SK-N-SH (cell line): Measurements from ENCODE around the gene UNC45A. TPM values are rescaled to one million over a fixed set of nuclear protein-coding genes. Genes with fewer than 3 reads are reported as not detected.

Experiments used
- CTCF ChIA-PET: fragments of 300-600, 350-600 bp; formaldehyde crosslinking; extraction: SDS; loops from one replicate; lab custom pipeline; 2021; lab: Yijun Ruan, JAX
- POLR2A ChIA-PET: fragments of 350-600 bp; sonication (Branson Sonifier 250); formaldehyde crosslinking; extraction: SDS; loops from one replicate; lab custom pipeline; 2020; ENCODE audit warnings: antibody characterized with exemption, inconsistent platforms; lab: Yijun Ruan, JAX
- DNase-seq: peaks from one replicate; pipeline ENCODE4 v3.0.0; 2012
- H2AFZ ChIP-seq: fragments of 200-600 bp; sonication (generic); 2 replicates; pipeline ENCODE4 v1.8.1; 2016; ENCODE audit warnings: antibody characterized with exemption, mild to moderate bottlenecking, low read depth
- H3F3A ChIP-seq: fragments of 200-600 bp; sonication (generic); replicated peaks from 2 replicates; pipeline ENCODE3; 2016; ENCODE audit warnings: antibody characterized with exemption, mild to moderate bottlenecking; ENCODE audit not compliant: insufficient read depth
- H3K27ac ChIP-seq, 2 experiments: fragments of 200-500 bp in 1 of 2; fragments of 200-600 bp in 1 of 2; sonication (Bioruptor generic) in 1 of 2; sonication (generic), shearing (Covaris generic) in 1 of 2; 2 replicates each; pipeline versions ENCODE4 v1.5.1 to v1.6.1; 2014 to 2016; ENCODE audit warnings: low read depth in 2 of 2, inconsistent platforms in 1 of 2, low read length in 1 of 2, mild to moderate bottlenecking in 1 of 2, mixed read lengths in 1 of 2
- H3K27me3 ChIP-seq: fragments of 200-600 bp; sonication (generic), shearing (Covaris generic); 2 replicates; pipeline ENCODE4 v1.6.1; 2016; ENCODE audit warnings: mixed run types; ENCODE audit not compliant: insufficient read depth
- H3K36me3 ChIP-seq, 2 experiments: fragments of 200-500 bp in 1 of 2; fragments of 200-600 bp in 1 of 2; sonication (Bioruptor generic) in 1 of 2; sonication (generic) in 1 of 2; replicated peaks in 1 of 2; 2 replicates each; pipeline versions ENCODE3 to v1.5.1; 2014 to 2016; ENCODE audit warnings: low read length in 1 of 2, mild to moderate bottlenecking in 1 of 2; ENCODE audit not compliant: insufficient read depth in 2 of 2, control insufficient read depth in 1 of 2
- H3K4me1 ChIP-seq, 2 experiments: fragments of 200-500 bp in 1 of 2; fragments of 200-600 bp in 1 of 2; sonication (Bioruptor generic) in 1 of 2; sonication (generic), shearing (Covaris generic) in 1 of 2; 2 replicates each; pipeline versions ENCODE4 v1.5.1 to v1.6.1; 2014 to 2016; ENCODE audit warnings: low read depth in 1 of 2, low read length in 1 of 2, mixed run types in 1 of 2; ENCODE audit not compliant: insufficient read depth in 2 of 2, control insufficient read depth in 1 of 2
- H3K4me2 ChIP-seq: fragments of 200-600 bp; sonication (generic), shearing (Covaris generic); 2 replicates; pipeline ENCODE4 v1.6.1; 2017; ENCODE audit warnings: mixed run types
- H3K4me3 ChIP-seq, 2 experiments: fragments of 200-500 bp in 1 of 2; fragments of 200-600 bp in 1 of 2; sonication (Bioruptor generic) in 1 of 2; sonication (generic), shearing (Covaris generic) in 1 of 2; 2 replicates each; pipeline versions ENCODE4 v1.5.1 to v1.8.1; 2014 to 2016; ENCODE audit warnings: low read depth in 2 of 2, inconsistent platforms in 1 of 2, low read length in 1 of 2, mild to moderate bottlenecking in 1 of 2, mixed read lengths in 1 of 2, moderate library complexity in 1 of 2
- H3K79me2 ChIP-seq: fragments of 200-600 bp; sonication (generic); 2 replicates; pipeline ENCODE4 v1.8.1; 2017; ENCODE audit warnings: mild to moderate bottlenecking; ENCODE audit not compliant: insufficient read depth
- H3K9ac ChIP-seq: fragments of 200-600 bp; sonication (generic); 2 replicates; pipeline ENCODE4 v1.6.1; 2017; ENCODE audit warnings: mixed run types
- H3K9me2 ChIP-seq: fragments of 200-600 bp; sonication (generic); 2 replicates; pipeline ENCODE4 v1.6.1; 2017; ENCODE audit warnings: mixed run types
- H3K9me3 ChIP-seq: fragments of 200-600 bp; sonication (generic); 2 replicates; pipeline ENCODE4 v1.6.1; 2017; ENCODE audit warnings: mixed run types, mild to moderate bottlenecking, moderate library complexity
- H4K20me1 ChIP-seq: fragments of 200-600 bp; sonication (generic); 2 replicates; pipeline ENCODE4 v1.6.1; 2017; ENCODE audit warnings: mild to moderate bottlenecking, mixed run types; ENCODE audit not compliant: insufficient read depth
- ELF1 ChIP-seq: IDR thresholded peaks from 2 replicates; pipeline ENCODE4 v1.4.0; 2012
- EP300 ChIP-seq, 2 experiments: IDR thresholded peaks; 2 replicates each; pipeline versions ENCODE4 v1.4.0 to v1.6.1; 2012; ENCODE audit warnings: borderline replicate concordance in 1 of 2, low read depth in 1 of 2, low read length in 1 of 2
- EZH2phosphoT487 ChIP-seq: fragments of 200-600 bp; sonication (generic); IDR thresholded peaks from 2 replicates; pipeline ENCODE4 v1.6.1; 2017; ENCODE audit warnings: low read depth, mixed run types, mild to moderate bottlenecking, antibody characterized with exemption, moderate library complexity, borderline replicate concordance
- FOSL2 ChIP-seq: IDR thresholded peaks from 2 replicates; pipeline ENCODE4 v1.4.0; 2012; ENCODE audit warnings: low read depth, mild to moderate bottlenecking, moderate library complexity, borderline replicate concordance
- FOXJ3 ChIP-seq: sonication (generic); formaldehyde crosslinking; IDR thresholded peaks from 2 replicates; pipeline ENCODE4 v1.5.1; 2020; ENCODE audit warnings: mild to moderate bottlenecking, missing genetic modification reagents
- FOXM1 ChIP-seq: IDR thresholded peaks from 2 replicates; pipeline ENCODE4 v1.4.0; 2012; ENCODE audit warnings: low read depth, mild to moderate bottlenecking
- GATA2 ChIP-seq: sonication (generic); formaldehyde crosslinking; IDR thresholded peaks from 2 replicates; pipeline ENCODE4 v1.5.0; 2020; ENCODE audit warnings: mild to moderate bottlenecking, missing genetic modification reagents
- JUND ChIP-seq: IDR thresholded peaks from 2 replicates; pipeline ENCODE4 v1.4.0; 2012
- MXI1 ChIP-seq: IDR thresholded peaks from 2 replicates; pipeline ENCODE4 v1.6.1; 2012; ENCODE audit warnings: mild to moderate bottlenecking, low read depth, low read length, improper control_type of control experiment
- NFIC ChIP-seq: IDR thresholded peaks from 2 replicates; pipeline ENCODE4 v1.4.0; 2012; ENCODE audit warnings: borderline replicate concordance
- NRF1 ChIP-seq: IDR thresholded peaks from 2 replicates; pipeline ENCODE4 v1.6.1; 2012; ENCODE audit warnings: low read depth, mild to moderate bottlenecking, low read length
- PBX3 ChIP-seq: IDR thresholded peaks from 2 replicates; pipeline ENCODE4; 2012
- RAD21 ChIP-seq: IDR thresholded peaks from 2 replicates; pipeline ENCODE4 v1.6.1; 2012; ENCODE audit warnings: mild to moderate bottlenecking, low read length
- RCOR1 ChIP-seq: fragments of 150-350 bp; IDR thresholded peaks from 2 replicates; pipeline ENCODE4 v1.6.1; 2017; ENCODE audit warnings: antibody characterized with exemption, low read length
- SIN3A ChIP-seq: IDR thresholded peaks from 2 replicates; pipeline ENCODE4 v1.6.1; 2012; ENCODE audit warnings: low read depth, mild to moderate bottlenecking, low read length, moderate library complexity, borderline replicate concordance
- SMC3 ChIP-seq: IDR thresholded peaks from 2 replicates; pipeline ENCODE4 v1.6.1; 2012; ENCODE audit warnings: low read depth, low read length, improper control_type of control experiment
- TCF12 ChIP-seq: IDR thresholded peaks from 2 replicates; pipeline ENCODE4 v1.4.0; 2012
- TEAD4 ChIP-seq: IDR thresholded peaks from 2 replicates; pipeline ENCODE4 v1.4.0; 2012; ENCODE audit warnings: mild to moderate bottlenecking, borderline replicate concordance; ENCODE audit not compliant: insufficient read depth
- USF2 ChIP-seq: fragments of 150-350 bp; IDR thresholded peaks from 2 replicates; pipeline ENCODE4 v1.6.1; 2017; ENCODE audit warnings: antibody characterized with exemption, low read length, low read depth, borderline replicate concordance
- YY1 ChIP-seq: IDR thresholded peaks from 2 replicates; pipeline ENCODE4 v1.4.0; 2012; ENCODE audit warnings: low read depth, mild to moderate bottlenecking
- WGBS: methylation state at CpG from one replicate; pipeline ENCODE4 v1.1.6; 2017; ENCODE audit warnings: low lambda C conversion rate; 5-methylcytosine and 5-hydroxymethylcytosine counted together
- polyA plus RNA-seq, 3 experiments: library from polyadenylated mRNA; depleted of rRNA; stranded (reverse); fragments of >200 nt; gene quantifications; 2 replicates each; pipeline ENCODE4 v1.2.3, GENCODE V29; 2012
- TF ChIP-seq, protein P1 (sequence below): IDR thresholded peaks from 2 replicates; pipeline ENCODE4 v1.4.0; 2012; ENCODE audit warnings: low read depth, borderline replicate concordance
- TF ChIP-seq, protein P2 (sequence below): fragments of 150-350 bp; IDR thresholded peaks from 2 replicates; pipeline ENCODE4 v1.6.1; 2016; ENCODE audit warnings: mild to moderate bottlenecking, low read depth, low read length

Gene UNC45A
- polyA plus RNA-seq, 1 of the 3 experiments (the other 2 are of a cell fraction): 85.1 TPM

- no peaks in the 10 kb centered on the region for H3K79me2 ChIP-seq
- H4K20me1 ChIP-seq: no peaks in the 10 kb centered on the region
- no peak overlapping the region for H3K27ac ChIP-seq
- no peaks in the 10 kb centered on the region for H3K27me3 ChIP-seq
- no peaks in the 10 kb centered on the region for H3K4me1 ChIP-seq
- no peak for DNase-seq
- peaks cover 7 to 55% of the 10 kb centered on the region in 2 experiments for H3K36me3 ChIP-seq
- ChIA-PET CTCF (interaction anchor here (1.0 to 2.9 kb wide), 3 partner anchors 14 to 38 kb away, joined by 4 to 16 read pairs (median 4); partner anchors contain the start of genes HDDC3 and MAN2A2), POLR2A (interaction anchor here (0.9 kb wide), 1 partner anchor 16 kb away, joined by 3 read pairs; the partner anchor contains the start of gene MAN2A2)
- TF ChIP-seq FOSL2 (no peak), TEAD4 (no peak), MXI1 (no peak), SIN3A (no peak), SMC3 (no peak), RCOR1 (no peak), YY1 (no peak), TCF12 (no peak), GATA2 (CRISPR knock-in tag) (no peak), JUND (no peak), RAD21 (no peak), NFIC (no peak), FOXM1 (no peak), NRF1 (no peak)
- TF ChIP-seq, protein P1, sequence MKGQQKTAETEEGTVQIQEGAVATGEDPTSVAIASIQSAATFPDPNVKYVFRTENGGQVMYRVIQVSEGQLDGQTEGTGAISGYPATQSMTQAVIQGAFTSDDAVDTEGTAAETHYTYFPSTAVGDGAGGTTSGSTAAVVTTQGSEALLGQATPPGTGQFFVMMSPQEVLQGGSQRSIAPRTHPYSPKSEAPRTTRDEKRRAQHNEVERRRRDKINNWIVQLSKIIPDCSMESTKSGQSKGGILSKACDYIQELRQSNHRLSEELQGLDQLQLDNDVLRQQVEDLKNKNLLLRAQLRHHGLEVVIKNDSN: no peak
- H3K9me2 ChIP-seq: no peaks in the 10 kb centered on the region
- no peaks in the 10 kb centered on the region for H3K9me3 ChIP-seq
- H3K4me2 ChIP-seq: no peak overlapping the region
- no peak overlapping the region for H3K4me3 ChIP-seq
- WGBS: 95% methylated on average over 4 of the region's 6 CpGs
- no peak overlapping the region for H2AFZ ChIP-seq
- H3K9ac ChIP-seq: no peak overlapping the region
- no peaks in the 10 kb centered on the region for H3F3A ChIP-seq
Measured at GRCh38 chr15:90918835-90919234, 16.2 kb upstream of the UNC45A start.

DNA sequence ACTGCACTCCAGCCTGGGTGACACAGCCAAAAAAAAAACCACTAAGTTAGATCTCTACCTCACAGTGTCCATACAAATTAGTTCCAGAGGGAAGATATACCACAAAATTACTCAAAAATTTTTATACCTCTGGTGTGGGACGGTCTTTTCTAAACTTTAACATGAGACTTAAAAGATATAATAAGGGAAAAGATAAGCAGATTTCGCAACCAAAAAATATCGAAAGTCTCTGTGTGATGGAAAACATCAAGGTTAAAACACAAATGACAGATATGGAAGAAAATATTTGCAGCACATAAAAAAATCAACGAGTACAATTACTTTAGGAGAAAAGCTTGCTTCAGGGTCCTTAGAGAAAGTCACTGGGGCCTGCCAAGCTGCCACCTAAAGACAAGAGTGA lies 13.2 kb upstream of the UNC45A start:
- Histone ChIP-seq H4K20me1 (no peaks in the 10 kb centered on the region), H3K27ac (no peak overlapping the region), H3K9me3 (no peaks in the 10 kb centered on the region), H3K36me3 (peaks cover 7 to 37% of the 10 kb centered on the region in 2 experiments), H2AFZ (no peak overlapping the region), H3K27me3 (no peaks in the 10 kb centered on the region), H3K9ac (no peak overlapping the region), H3K4me2 (no peak overlapping the region), H3F3A (no peaks in the 10 kb centered on the region), H3K79me2 (no peaks in the 10 kb centered on the region), H3K4me3 (no peak overlapping the region), H3K9me2 (no peaks in the 10 kb centered on the region), H3K4me1 (no peaks in the 10 kb centered on the region)
- ChIA-PET CTCF (interaction anchor here (2.1 to 4.0 kb wide), 3 partner anchors 12 to 36 kb away, joined by 6 to 46 read pairs (median 7); partner anchors contain the start of genes HDDC3, MAN2A2 and UNC45A), POLR2A (no interaction called here)
- TF ChIP-seq PBX3: no peak
- no peak for TF ChIP-seq FOXJ3 (CRISPR knock-in tag)
- TF ChIP-seq, protein P2, sequence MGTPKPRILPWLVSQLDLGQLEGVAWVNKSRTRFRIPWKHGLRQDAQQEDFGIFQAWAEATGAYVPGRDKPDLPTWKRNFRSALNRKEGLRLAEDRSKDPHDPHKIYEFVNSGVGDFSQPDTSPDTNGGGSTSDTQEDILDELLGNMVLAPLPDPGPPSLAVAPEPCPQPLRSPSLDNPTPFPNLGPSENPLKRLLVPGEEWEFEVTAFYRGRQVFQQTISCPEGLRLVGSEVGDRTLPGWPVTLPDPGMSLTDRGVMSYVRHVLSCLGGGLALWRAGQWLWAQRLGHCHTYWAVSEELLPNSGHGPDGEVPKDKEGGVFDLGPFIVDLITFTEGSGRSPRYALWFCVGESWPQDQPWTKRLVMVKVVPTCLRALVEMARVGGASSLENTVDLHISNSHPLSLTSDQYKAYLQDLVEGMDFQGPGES: no peak
- no peak for TF ChIP-seq EP300 (IDR thresholded peaks at IDR 0.05; ENCODE audit: borderline replicate concordance in 1 of 2, low read depth in 1 of 2, low read length in 1 of 2)
- TF ChIP-seq ELF1: no peak
- TF ChIP-seq SIN3A: no peak
- TF ChIP-seq EZH2phosphoT487: no peak
- no peak for TF ChIP-seq USF2
- no peak for TF ChIP-seq TEAD4
- 94% methylated on average over 4 of the region's 4 CpGs for WGBS
- no peak for DNase-seq
